Lung (tissue), 12 donors: ENCODE data around the gene ACBD7. TPM values are rescaled to one million over a fixed set of nuclear protein-coding genes. Genes with fewer than 3 reads are reported as not detected.

Experiments used
- ATAC-seq: fragments of 200-7000 bp; cut with Tn5 transposase; one replicate; pipeline ENCODE4 v1.9.1; 2020; ENCODE audit warnings: moderate number of reproducible peaks; ENCODE audit not compliant: insufficient read depth, low FRiP score
- DNase-seq, 3 donors: peaks; one replicate each; pipeline ENCODE4 v3.0.0-alpha.2; 2013 to 2017
- H3K27ac ChIP-seq, 2 donors: one replicate each; pipeline ENCODE4 v1.5.1; 2013; ENCODE audit warnings: mild to moderate bottlenecking in 2 of 2, moderate library complexity in 2 of 2, control low read depth in 1 of 2, inconsistent platforms in 1 of 2, low read depth in 1 of 2, low read length in 1 of 2
- H3K27me3 ChIP-seq, 3 donors: one replicate each; pipeline ENCODE4 v1.5.1; 2013; ENCODE audit warnings: low read length in 2 of 3; ENCODE audit not compliant: control insufficient read depth in 3 of 3, insufficient read depth in 3 of 3
- H3K36me3 ChIP-seq, 4 donors: one replicate each; pipeline ENCODE4 v1.5.1; 2013; ENCODE audit warnings: low read length in 4 of 4, mild to moderate bottlenecking in 1 of 4, moderate library complexity in 1 of 4; ENCODE audit not compliant: control insufficient read depth in 4 of 4, insufficient read depth in 4 of 4
- H3K4me1 ChIP-seq, 5 donors: one replicate each; pipeline ENCODE4 v1.5.1; 2013; ENCODE audit warnings: low read length in 5 of 5, mild to moderate bottlenecking in 2 of 5, moderate library complexity in 1 of 5; ENCODE audit not compliant: control insufficient read depth in 5 of 5, insufficient read depth in 5 of 5
- H3K4me3 ChIP-seq: one replicate; pipeline ENCODE4 v1.5.1; 2013; ENCODE audit warnings: mild to moderate bottlenecking, control low read depth, moderate library complexity
- H3K9ac ChIP-seq, 2 donors: one replicate each; pipeline ENCODE4 v1.5.1; 2013; ENCODE audit warnings: low read length in 2 of 2, control low read depth in 1 of 2; ENCODE audit not compliant: insufficient read depth in 1 of 2
- H3K9me3 ChIP-seq, 4 donors: one replicate each; pipeline ENCODE4 v1.5.1; 2013; ENCODE audit warnings: low read length in 3 of 4, mild to moderate bottlenecking in 1 of 4, moderate library complexity in 1 of 4; ENCODE audit not compliant: control insufficient read depth in 4 of 4, insufficient read depth in 3 of 4
- CTCF ChIP-seq: IDR thresholded peaks from 2 replicates; pipeline ENCODE4 v1.5.1; 2012; ENCODE audit warnings: mild to moderate bottlenecking; ENCODE audit errors: control extremely low read depth, extremely low read depth
- WGBS, 2 donors: extraction: QIAGEN DNeasy Blood & Tissue Kit; methylation state at CpG; one replicate each; pipeline ENCODE4 v1.1.7; 2013; 5-methylcytosine and 5-hydroxymethylcytosine counted together
- polyA plus RNA-seq, 2 donors: library from polyadenylated mRNA; stranded (reverse); fragments of 200-250 nt; gene quantifications; one replicate each; pipeline ENCODE4 v1.2.1, GENCODE V29; 2013
- total RNA-seq, 2 donors: library from RNA; depleted of rRNA in 1 of 2; stranded (reverse); fragments of >200 nt in 1 of 2; gene quantifications; one replicate each; pipeline ENCODE4 v1.2.1, GENCODE V29; 2014 to 2021
- donor health status: control.
- donor health status: control.
- donor health status: Bipolar disorder and iron deficiency.
- donor health status: healthy.
- donor health status: DM: yes; HTN: yes; CAD: no.

Gene ACBD7
- total and polyA plus RNA-seq, 4 donors = 0.19 to 4.0 (median 1.1) TPM

GRCh38 chr10:15124190-15124589 lies 35.6 kb upstream of the ACBD7 start:
- 94 to 97% methylated on average over 9 of the region's 9 CpGs for WGBS, 2 donors
- Histone ChIP-seq H3K9ac (no peak overlapping the region), H3K4me1 (no peaks in the 10 kb centered on the region), H3K27me3 (no peaks in the 10 kb centered on the region), H3K27ac (no peak overlapping the region), H3K4me3 (no peak overlapping the region), H3K36me3 (peaks cover 4 to 26% (median 17%) of the 10 kb centered on the region in 4 donors), H3K9me3 (peaks cover 0 to 2% (median 0%) of the 10 kb centered on the region in 4 donors)
- DNase-seq (no peak), ATAC-seq (no peak)
- no peak for TF ChIP-seq CTCF

- TF ChIP-seq CTCF = no peak
- peaks cover 4 to 30% (median 20%) of the 10 kb centered on the region in 4 donors for H3K36me3 ChIP-seq
- H3K4me3 ChIP-seq = no peak overlapping the region
- no peak for ATAC-seq
- H3K27me3 ChIP-seq = no peaks in the 10 kb centered on the region
- no peak overlapping the region for H3K27ac ChIP-seq
- 60 to 79% methylated on average over 3 of the region's 3 CpGs for WGBS, 2 donors
- no peak overlapping the region for H3K9ac ChIP-seq
- peak in 1 of 3 donors; percentile 11 for DNase-seq
- peaks cover 0 to 2% (median 0%) of the 10 kb centered on the region in 4 donors for H3K9me3 ChIP-seq
- H3K4me1 ChIP-seq = no peaks in the 10 kb centered on the region
Measured at GRCh38 chr10:15123749-15124184, 35.2 kb upstream of the ACBD7 start.

- 93 to 94% methylated on average over 9 of the region's 9 CpGs for WGBS, 2 donors
- Histone ChIP-seq H3K27ac (no peak overlapping the region), H3K9ac (no peak overlapping the region), H3K9me3 (peaks cover 0 to 2% (median 0%) of the 10 kb centered on the region in 4 donors), H3K4me1 (no peaks in the 10 kb centered on the region), H3K27me3 (no peaks in the 10 kb centered on the region), H3K36me3 (peaks cover 4 to 33% (median 23%) of the 10 kb centered on the region in 4 donors), H3K4me3 (no peak overlapping the region)
- TF ChIP-seq CTCF = no peak
- ATAC-seq (no peak), DNase-seq (no peak)
Measured at GRCh38 chr10:15122477-15123030, 34.0 kb upstream of the ACBD7 start.

- H3K36me3 ChIP-seq = peaks cover 4 to 38% (median 25%) of the 10 kb centered on the region in 4 donors
- WGBS, 2 donors = 92 to 95% methylated on average over 1 of the region's 1 CpG
- no peaks in the 10 kb centered on the region for H3K27me3 ChIP-seq
- no peak overlapping the region for H3K9ac ChIP-seq
- H3K4me1 ChIP-seq = no peaks in the 10 kb centered on the region
- no peak overlapping the region for H3K4me3 ChIP-seq
- no peak for ATAC-seq
- DNase-seq = no peak
- no peak overlapping the region for H3K27ac ChIP-seq
- no peak for TF ChIP-seq CTCF
- H3K9me3 ChIP-seq = peaks cover 0 to 2% (median under 1%) of the 10 kb centered on the region in 4 donors
Measured at GRCh38 chr10:15121707-15122106, 33.1 kb upstream of the ACBD7 start.
